HG02852 (cell line): ENCODE results near the gene DCC.
"Not testable (repeated sequence)": the region's sequence is repeated elsewhere in the genome, so short reads cannot be mapped to it uniquely, and the experiment has no call there.

ENCODE experiments used
- ATAC-seq: cut with Tn5 transposase; IDR thresholded peaks from one replicate; pipeline ENCODE4 v1.9.1; 2021; ENCODE audit warnings: mild to moderate bottlenecking, moderate library complexity; ENCODE audit not compliant: unreplicated experiment

Gene DCC

GRCh38 chr18:52349498-52349897 is 9.5 kb downstream of the DCC start:
- ATAC-seq: no peak

GRCh38 chr18:52352920-52353319 is 12.9 kb downstream of the DCC start:
- ATAC-seq: no peak

- ATAC-seq: no peak
These were observed 13.6 kb downstream of the DCC start for GRCh38 chr18:52353589-52353988.

- no peak for ATAC-seq
These were observed 23.9 kb downstream of the DCC start for GRCh38 chr18:52363861-52364260.

- ATAC-seq: not testable (repeated sequence)
These were observed 26.9 kb downstream of the DCC start for GRCh38 chr18:52366851-52367250.

GRCh38 chr18:52367953-52368742 is 28.2 kb downstream of the DCC start:
- ATAC-seq: no peak

GRCh38 chr18:52370841-52371240 is 30.8 kb downstream of the DCC start:
- no peak for ATAC-seq

GRCh38 chr18:52376104-52376503 is 36.1 kb downstream of the DCC start:
- no peak for ATAC-seq

GRCh38 chr18:52377094-52377493 is 37.1 kb downstream of the DCC start:
- no peak for ATAC-seq

GRCh38 chr18:52386306-52386705 is 46.3 kb downstream of the DCC start:
- no peak for ATAC-seq

GRCh38 chr18:52387175-52387574 is 47.2 kb downstream of the DCC start:
- no peak for ATAC-seq

- ATAC-seq: peak; percentile 48
These were observed 52.0 kb downstream of the DCC start for GRCh38 chr18:52391810-52392559.

- peak; percentile 34 for ATAC-seq
These were observed 54.6 kb downstream of the DCC start for GRCh38 chr18:52394602-52395001.

- ATAC-seq: peak; percentile 73
These were observed 55.3 kb downstream of the DCC start for GRCh38 chr18:52395146-52395852.

- no peak for ATAC-seq
These were observed 61.2 kb downstream of the DCC start for GRCh38 chr18:52401236-52401635.

GRCh38 chr18:52402814-52403213 is 62.8 kb downstream of the DCC start:
- ATAC-seq: no peak

- no peak for ATAC-seq
These were observed 63.5 kb downstream of the DCC start for GRCh38 chr18:52403291-52404021.

- ATAC-seq: no peak
These were observed 68.9 kb downstream of the DCC start for GRCh38 chr18:52408800-52409302.

- ATAC-seq: peak; percentile 100
These were observed 69.7 kb downstream of the DCC start for GRCh38 chr18:52409727-52410126.

- no peak for ATAC-seq
These were observed 75.1 kb downstream of the DCC start for GRCh38 chr18:52415131-52415530.
